ENCODE data around the gene KIAA0930.

GRCh38 chr22:45253039-45253641, 12.4 kb upstream of the KIAA0930 start:
- no peak for TF ChIP-seq CTCF (IDR thresholded peaks at IDR 0.05)
- no peak for TF ChIP-seq EZH2 (IDR thresholded peaks at IDR 0.05; ENCODE audit: borderline replicate concordance, insufficient read depth, low read depth, low read length, poor library complexity, severe bottlenecking)

Data from B cell (primary cell).